ENCODE data around the gene MYO16.

Gene MYO16

DNA sequence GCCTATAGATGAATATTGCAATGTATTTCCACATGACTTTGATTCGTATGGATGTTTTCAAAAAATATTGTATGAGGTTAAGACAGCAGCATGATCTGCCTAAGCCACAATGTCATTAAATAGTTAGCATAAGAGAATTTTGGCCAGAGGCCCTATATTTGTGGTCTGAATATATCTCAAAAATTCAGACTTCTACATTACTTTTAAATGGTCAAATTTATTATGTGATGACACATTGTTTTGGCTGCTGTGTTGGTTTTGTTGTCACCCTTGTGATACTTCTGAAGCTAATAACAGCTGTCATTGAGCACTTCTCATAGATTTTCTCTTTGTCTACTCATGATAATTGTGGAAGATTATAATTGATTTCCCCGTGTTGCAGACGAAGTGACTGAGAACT is 288.2 kb downstream of the MYO16 start:
- Histone ChIP-seq H3K27me3 (ENCODE audit: control insufficient read depth in 1 of 2, insufficient read depth in 2 of 2, low read length in 2 of 2) (no peaks in the 10 kb centered on the region), H3K9me3 (ENCODE audit: control insufficient read depth in 2 of 2, low read length in 2 of 2) (no peaks in the 10 kb centered on the region), H3K36me3 (ENCODE audit: control insufficient read depth in 2 of 2, insufficient read depth in 2 of 2, low read length in 2 of 2) (no peaks in the 10 kb centered on the region), H3K4me1 (ENCODE audit: control insufficient read depth, insufficient read depth, low read length) (peaks cover 9% of the 10 kb centered on the region), H3K4me3 (ENCODE audit: low read length in 2 of 2) (no peak overlapping the region), H3K27ac (ENCODE audit: low read length) (no peak overlapping the region), H3K9ac (ENCODE audit: low read length in 2 of 2) (no peak overlapping the region)

DNA sequence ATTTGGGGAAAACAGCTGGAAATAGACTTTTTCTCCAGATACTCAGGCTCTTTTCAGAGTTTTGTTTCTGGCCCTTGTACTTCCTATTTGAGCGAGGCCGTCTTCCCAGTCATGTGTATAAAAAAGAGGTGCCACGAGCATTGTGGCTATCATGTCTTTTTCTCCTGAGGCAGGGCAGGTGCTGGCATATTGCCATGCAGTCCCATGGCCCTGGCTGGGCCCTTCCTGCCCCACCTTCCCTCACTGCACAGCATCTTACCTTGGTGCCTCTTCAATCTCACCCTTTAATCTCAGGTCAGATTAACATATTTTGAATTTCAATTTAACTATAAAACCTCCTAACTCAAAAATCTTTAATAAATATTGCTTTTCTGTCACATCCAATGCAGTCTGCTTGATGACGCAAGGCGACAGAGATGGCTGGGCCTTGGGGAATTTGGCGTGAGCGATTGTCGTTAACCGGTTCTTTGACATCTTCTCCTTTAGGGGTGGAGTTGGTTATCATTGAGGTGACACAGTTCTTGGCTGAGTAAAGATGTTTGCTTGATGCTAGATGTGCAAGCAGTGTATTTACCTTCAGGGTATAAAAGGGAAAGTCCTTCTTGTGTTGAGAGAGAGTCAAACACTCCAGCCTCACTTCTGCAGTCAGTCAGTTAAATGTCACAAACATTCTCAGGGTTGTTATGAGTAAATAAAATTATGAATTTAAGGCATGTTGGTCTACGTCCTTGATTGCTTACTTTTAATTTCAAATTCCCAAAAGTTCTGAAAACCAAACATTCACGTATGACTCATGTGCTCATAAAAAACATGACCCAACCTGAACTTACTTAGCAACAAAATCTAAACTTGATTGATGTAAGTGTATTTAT is 289.9 kb downstream of the MYO16 start:
- Histone ChIP-seq H3K4me1 (ENCODE audit: control insufficient read depth, insufficient read depth, low read length) (peaks cover 9% of the 10 kb centered on the region), H3K27ac (ENCODE audit: low read length) (no peak overlapping the region), H3K9ac (ENCODE audit: low read length in 2 of 2) (no peak overlapping the region), H3K4me3 (ENCODE audit: low read length in 2 of 2) (no peak overlapping the region), H3K36me3 (ENCODE audit: control insufficient read depth in 2 of 2, insufficient read depth in 2 of 2, low read length in 2 of 2) (no peaks in the 10 kb centered on the region), H3K9me3 (ENCODE audit: control insufficient read depth in 2 of 2, low read length in 2 of 2) (no peaks in the 10 kb centered on the region), H3K27me3 (ENCODE audit: control insufficient read depth in 1 of 2, insufficient read depth in 2 of 2, low read length in 2 of 2) (no peaks in the 10 kb centered on the region)

DNA sequence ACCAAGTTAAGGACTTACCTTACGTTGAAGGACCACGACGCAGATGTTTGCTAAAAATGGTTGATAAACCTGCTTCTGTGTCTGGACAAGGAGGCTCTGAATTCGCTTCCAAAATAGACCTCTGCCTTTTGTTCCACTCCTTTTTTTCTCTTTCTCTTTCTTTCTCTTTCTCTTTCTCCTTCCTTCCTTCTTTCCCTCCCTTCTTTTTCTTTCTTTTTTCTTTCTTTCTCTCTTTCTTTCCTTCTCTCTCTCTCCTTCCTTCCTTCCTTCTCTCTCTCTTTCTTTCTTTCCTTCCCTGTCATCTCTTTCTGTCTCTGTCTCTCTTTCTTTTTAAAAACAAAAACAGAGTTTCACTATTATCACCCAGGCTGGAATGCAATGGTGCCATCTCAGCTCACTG is 290.7 kb downstream of the MYO16 start:
- Histone ChIP-seq H3K27me3 (ENCODE audit: control insufficient read depth in 1 of 2, insufficient read depth in 2 of 2, low read length in 2 of 2) (no peaks in the 10 kb centered on the region), H3K4me1 (ENCODE audit: control insufficient read depth, insufficient read depth, low read length) (peaks cover 9% of the 10 kb centered on the region), H3K4me3 (ENCODE audit: low read length in 2 of 2) (no peak overlapping the region), H3K36me3 (ENCODE audit: control insufficient read depth in 2 of 2, insufficient read depth in 2 of 2, low read length in 2 of 2) (no peaks in the 10 kb centered on the region), H3K9ac (ENCODE audit: low read length in 2 of 2) (no peak overlapping the region), H3K27ac (ENCODE audit: low read length) (no peak overlapping the region), H3K9me3 (ENCODE audit: control insufficient read depth in 2 of 2, low read length in 2 of 2) (no peaks in the 10 kb centered on the region)

DNA sequence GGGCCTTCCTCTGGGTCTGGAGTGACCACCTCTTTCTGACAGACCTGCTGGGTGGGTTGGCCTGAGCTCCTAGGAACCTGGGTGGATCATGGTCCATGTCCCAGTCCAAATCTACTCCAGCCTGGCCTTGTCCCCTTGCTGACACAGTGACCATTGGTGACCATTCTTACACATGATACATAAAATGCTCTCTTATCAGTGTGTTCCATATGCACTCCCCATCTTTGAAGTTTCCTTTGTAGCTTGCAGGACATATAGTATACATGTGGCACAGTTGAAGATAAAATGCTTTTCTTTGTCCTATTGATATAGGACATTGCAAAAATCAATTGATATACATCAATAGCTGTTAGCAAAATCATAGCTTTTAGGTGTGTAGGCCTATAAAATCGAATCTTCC is 291.8 kb downstream of the MYO16 start:
- no peaks in the 10 kb centered on the region for H3K27me3 ChIP-seq (ENCODE audit: control insufficient read depth in 1 of 2, insufficient read depth in 2 of 2, low read length in 2 of 2)
- H3K27ac ChIP-seq (ENCODE audit: low read length): no peak overlapping the region
- no peaks in the 10 kb centered on the region for H3K36me3 ChIP-seq (ENCODE audit: control insufficient read depth in 2 of 2, insufficient read depth in 2 of 2, low read length in 2 of 2)
- peaks cover 2% of the 10 kb centered on the region for H3K4me1 ChIP-seq (ENCODE audit: control insufficient read depth, insufficient read depth, low read length)
- H3K4me3 ChIP-seq (ENCODE audit: low read length in 2 of 2): no peak overlapping the region
- no peaks in the 10 kb centered on the region for H3K9me3 ChIP-seq (ENCODE audit: control insufficient read depth in 2 of 2, low read length in 2 of 2)
- H3K9ac ChIP-seq (ENCODE audit: low read length in 2 of 2): no peak overlapping the region

DNA sequence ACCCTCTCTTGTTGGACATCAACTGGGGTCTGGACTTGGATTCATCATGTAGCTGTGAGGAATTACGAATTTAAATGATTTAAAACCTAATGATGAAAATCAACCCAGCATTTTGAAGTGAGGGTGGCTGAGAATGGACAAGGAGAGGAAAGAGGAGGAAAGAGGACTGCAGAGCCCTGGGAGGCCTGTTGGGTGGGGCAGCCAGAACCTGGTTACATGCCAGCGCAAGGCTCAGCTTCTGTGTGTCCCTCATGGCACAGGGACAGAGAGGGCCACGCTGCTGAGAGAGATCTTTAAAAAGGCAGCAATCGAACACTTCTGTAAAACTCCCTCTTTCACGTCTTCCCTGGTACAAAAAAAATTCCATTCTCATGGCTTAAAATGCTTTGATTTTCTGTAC is 292.7 kb downstream of the MYO16 start:
- H3K27ac ChIP-seq (ENCODE audit: low read length): no peak overlapping the region
- no peaks in the 10 kb centered on the region for H3K27me3 ChIP-seq (ENCODE audit: control insufficient read depth in 1 of 2, insufficient read depth in 2 of 2, low read length in 2 of 2)
- H3K4me1 ChIP-seq (ENCODE audit: control insufficient read depth, insufficient read depth, low read length): no peaks in the 10 kb centered on the region
- H3K36me3 ChIP-seq (ENCODE audit: control insufficient read depth in 2 of 2, insufficient read depth in 2 of 2, low read length in 2 of 2): no peaks in the 10 kb centered on the region
- H3K9ac ChIP-seq (ENCODE audit: low read length in 2 of 2): no peak overlapping the region
- H3K9me3 ChIP-seq (ENCODE audit: control insufficient read depth in 2 of 2, low read length in 2 of 2): no peaks in the 10 kb centered on the region
- no peak overlapping the region for H3K4me3 ChIP-seq (ENCODE audit: low read length in 2 of 2)

DNA sequence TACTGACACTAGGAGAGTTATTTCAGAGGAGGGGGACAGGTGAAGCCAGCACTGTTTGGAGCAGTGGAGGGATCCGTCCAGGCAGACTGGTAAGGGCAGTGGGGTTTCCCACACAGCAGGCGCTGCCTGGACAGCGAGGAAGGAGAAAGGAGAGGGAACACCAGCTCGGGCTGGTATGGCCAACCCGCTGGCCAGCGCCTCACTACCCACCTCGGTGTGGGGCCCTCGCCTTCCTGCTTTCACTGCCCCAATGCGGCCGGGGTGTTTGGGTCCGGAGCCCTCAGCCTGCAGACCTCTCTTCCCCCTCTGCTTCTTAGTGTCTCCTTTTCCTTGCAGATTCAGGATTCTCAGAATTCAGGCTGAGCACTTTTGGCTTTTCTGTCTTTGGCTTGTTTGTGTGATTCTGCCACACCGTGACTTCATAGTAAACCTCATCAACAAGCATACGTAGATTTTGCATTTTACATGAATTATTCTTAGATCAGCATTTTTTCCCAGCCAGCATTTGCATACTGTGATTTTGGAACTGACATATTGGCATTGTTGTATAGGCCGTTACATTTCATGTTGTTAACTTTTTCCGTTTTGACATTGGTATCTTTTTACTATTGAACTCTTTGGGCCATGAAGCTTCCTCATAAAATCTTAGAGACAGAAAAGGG is 294.1 kb downstream of the MYO16 start:
- H3K4me3 ChIP-seq (ENCODE audit: low read length in 2 of 2): no peak overlapping the region
- H3K9me3 ChIP-seq (ENCODE audit: control insufficient read depth in 2 of 2, low read length in 2 of 2): no peaks in the 10 kb centered on the region
- H3K36me3 ChIP-seq (ENCODE audit: control insufficient read depth in 2 of 2, insufficient read depth in 2 of 2, low read length in 2 of 2): no peaks in the 10 kb centered on the region
- H3K9ac ChIP-seq (ENCODE audit: low read length in 2 of 2): no peak overlapping the region
- no peaks in the 10 kb centered on the region for H3K27me3 ChIP-seq (ENCODE audit: control insufficient read depth in 1 of 2, insufficient read depth in 2 of 2, low read length in 2 of 2)
- no peaks in the 10 kb centered on the region for H3K4me1 ChIP-seq (ENCODE audit: control insufficient read depth, insufficient read depth, low read length)
- no peak overlapping the region for H3K27ac ChIP-seq (ENCODE audit: low read length)

DNA sequence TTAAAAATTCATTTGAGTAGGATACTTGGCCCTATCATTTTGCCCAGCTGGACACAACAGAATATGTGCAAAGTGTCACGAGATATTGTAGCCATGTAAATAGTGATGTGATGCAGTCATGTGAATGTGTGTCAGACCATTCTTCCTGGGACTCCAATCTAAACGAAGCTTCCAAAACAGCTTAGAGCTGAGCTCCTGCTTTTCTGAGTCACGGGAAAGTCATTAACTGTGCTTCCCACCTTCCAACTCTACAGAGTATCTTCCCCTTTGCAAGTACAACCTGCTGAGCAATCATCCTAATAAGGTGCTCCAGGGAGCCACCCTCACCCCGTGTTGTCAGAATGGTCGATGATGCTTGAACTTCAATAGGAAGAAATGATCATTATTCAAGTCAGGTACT is 294.7 kb downstream of the MYO16 start:
- no peak overlapping the region for H3K27ac ChIP-seq (ENCODE audit: low read length)
- H3K27me3 ChIP-seq (ENCODE audit: control insufficient read depth in 1 of 2, insufficient read depth in 2 of 2, low read length in 2 of 2): no peaks in the 10 kb centered on the region
- H3K4me3 ChIP-seq (ENCODE audit: low read length in 2 of 2): no peak overlapping the region
- no peak overlapping the region for H3K9ac ChIP-seq (ENCODE audit: low read length in 2 of 2)
- H3K4me1 ChIP-seq (ENCODE audit: control insufficient read depth, insufficient read depth, low read length): no peaks in the 10 kb centered on the region
- H3K36me3 ChIP-seq (ENCODE audit: control insufficient read depth in 2 of 2, insufficient read depth in 2 of 2, low read length in 2 of 2): no peaks in the 10 kb centered on the region
- no peaks in the 10 kb centered on the region for H3K9me3 ChIP-seq (ENCODE audit: control insufficient read depth in 2 of 2, low read length in 2 of 2)

DNA sequence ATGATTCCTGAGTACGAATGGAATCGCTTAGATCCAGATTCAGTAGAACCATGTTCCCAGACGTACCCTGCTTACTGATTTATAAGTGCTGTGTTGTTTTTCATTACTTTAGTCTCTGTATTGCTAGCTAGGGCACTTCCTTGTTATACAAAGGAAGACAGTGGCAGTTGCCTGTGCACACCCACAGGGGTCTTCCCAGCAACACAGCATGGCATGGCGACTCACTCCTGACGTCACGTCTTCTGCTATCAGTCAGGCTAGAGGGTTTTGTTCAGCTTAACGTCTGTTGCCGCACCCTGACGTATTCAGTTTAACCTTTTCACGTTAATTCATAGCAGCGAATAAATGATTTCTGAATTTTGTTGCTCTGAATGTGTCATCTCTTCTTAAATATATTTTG is 295.1 kb downstream of the MYO16 start:
- Histone ChIP-seq H3K9me3 (ENCODE audit: control insufficient read depth in 2 of 2, low read length in 2 of 2) (no peaks in the 10 kb centered on the region), H3K27me3 (ENCODE audit: control insufficient read depth in 1 of 2, insufficient read depth in 2 of 2, low read length in 2 of 2) (no peaks in the 10 kb centered on the region), H3K9ac (ENCODE audit: low read length in 2 of 2) (no peak overlapping the region), H3K27ac (ENCODE audit: low read length) (no peak overlapping the region), H3K4me3 (ENCODE audit: low read length in 2 of 2) (no peak overlapping the region), H3K36me3 (ENCODE audit: control insufficient read depth in 2 of 2, insufficient read depth in 2 of 2, low read length in 2 of 2) (no peaks in the 10 kb centered on the region), H3K4me1 (ENCODE audit: control insufficient read depth, insufficient read depth, low read length) (no peaks in the 10 kb centered on the region)

DNA sequence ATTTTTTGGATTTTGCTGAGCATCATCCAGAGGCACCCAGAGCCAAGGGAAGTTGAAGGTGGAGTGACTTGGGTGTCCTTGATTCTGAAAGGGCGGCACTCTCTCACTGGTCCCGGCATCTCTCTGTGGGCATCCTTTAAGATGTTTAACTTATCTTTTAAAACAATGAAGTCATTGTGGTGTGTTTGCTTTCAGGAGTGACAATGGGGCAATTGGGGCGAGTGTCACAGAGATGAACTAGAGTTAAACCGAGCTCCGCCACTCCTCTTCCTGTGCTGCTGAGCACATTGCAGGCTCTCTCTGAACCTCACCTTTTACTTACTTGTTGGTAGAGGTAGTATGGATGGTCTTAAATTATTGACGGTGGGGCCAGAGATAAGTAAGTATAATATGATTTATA is 295.7 kb downstream of the MYO16 start:
- Histone ChIP-seq H3K27me3 (ENCODE audit: control insufficient read depth in 1 of 2, insufficient read depth in 2 of 2, low read length in 2 of 2) (no peaks in the 10 kb centered on the region), H3K4me1 (ENCODE audit: control insufficient read depth, insufficient read depth, low read length) (no peaks in the 10 kb centered on the region), H3K9me3 (ENCODE audit: control insufficient read depth in 2 of 2, low read length in 2 of 2) (no peaks in the 10 kb centered on the region), H3K36me3 (ENCODE audit: control insufficient read depth in 2 of 2, insufficient read depth in 2 of 2, low read length in 2 of 2) (no peaks in the 10 kb centered on the region), H3K27ac (ENCODE audit: low read length) (no peak overlapping the region), H3K4me3 (ENCODE audit: low read length in 2 of 2) (no peak overlapping the region), H3K9ac (ENCODE audit: low read length in 2 of 2) (no peak overlapping the region)

DNA sequence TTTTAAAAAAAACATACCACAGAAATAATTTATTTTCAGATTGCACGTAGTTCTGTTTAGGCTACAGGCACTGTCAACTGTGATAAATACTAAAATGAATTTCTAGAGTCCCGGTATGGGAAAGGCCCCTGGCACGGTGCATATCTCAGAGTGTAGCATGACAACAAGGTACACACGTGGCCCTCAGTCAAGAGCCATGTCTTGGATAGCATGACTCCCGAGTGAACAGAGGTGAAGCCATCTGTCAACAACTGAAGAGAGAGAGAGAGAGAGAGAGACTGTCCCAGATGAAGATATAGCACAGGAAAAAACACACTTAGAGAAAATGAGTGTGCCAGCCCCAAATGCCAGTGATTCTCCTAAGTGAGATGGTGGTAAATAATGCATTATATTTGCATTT is 297.5 kb downstream of the MYO16 start:
- H3K27ac ChIP-seq (ENCODE audit: low read length): no peak overlapping the region
- no peaks in the 10 kb centered on the region for H3K27me3 ChIP-seq (ENCODE audit: control insufficient read depth in 1 of 2, insufficient read depth in 2 of 2, low read length in 2 of 2)
- no peaks in the 10 kb centered on the region for H3K4me1 ChIP-seq (ENCODE audit: control insufficient read depth, insufficient read depth, low read length)
- H3K9ac ChIP-seq (ENCODE audit: low read length in 2 of 2): no peak overlapping the region
- no peak overlapping the region for H3K4me3 ChIP-seq (ENCODE audit: low read length in 2 of 2)
- H3K9me3 ChIP-seq (ENCODE audit: control insufficient read depth in 2 of 2, low read length in 2 of 2): no peaks in the 10 kb centered on the region
- no peaks in the 10 kb centered on the region for H3K36me3 ChIP-seq (ENCODE audit: control insufficient read depth in 2 of 2, insufficient read depth in 2 of 2, low read length in 2 of 2)

DNA sequence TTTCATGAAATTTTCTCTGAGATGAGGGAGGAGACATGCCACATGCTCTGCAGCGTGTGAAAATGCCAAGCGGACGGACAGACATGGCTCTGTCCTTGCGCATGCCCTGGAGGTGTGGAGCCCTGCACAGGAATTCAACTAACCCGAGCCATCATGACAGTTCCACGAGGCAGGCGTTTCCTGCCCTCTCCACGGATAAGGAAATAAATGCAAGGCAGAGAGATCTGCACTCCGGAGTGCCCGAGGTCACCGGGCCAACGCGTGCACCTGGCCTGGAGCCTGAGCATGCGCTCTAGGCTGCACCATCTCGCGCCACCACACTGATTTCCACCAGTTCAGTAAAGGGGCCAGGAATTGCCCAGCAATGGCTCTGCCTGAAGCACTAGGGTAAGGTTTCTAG is 298.2 kb downstream of the MYO16 start:
- no peaks in the 10 kb centered on the region for H3K36me3 ChIP-seq (ENCODE audit: control insufficient read depth in 2 of 2, insufficient read depth in 2 of 2, low read length in 2 of 2)
- H3K4me3 ChIP-seq (ENCODE audit: low read length in 2 of 2): no peak overlapping the region
- no peak overlapping the region for H3K27ac ChIP-seq (ENCODE audit: low read length)
- H3K9ac ChIP-seq (ENCODE audit: low read length in 2 of 2): no peak overlapping the region
- H3K27me3 ChIP-seq (ENCODE audit: control insufficient read depth in 1 of 2, insufficient read depth in 2 of 2, low read length in 2 of 2): no peaks in the 10 kb centered on the region
- H3K9me3 ChIP-seq (ENCODE audit: control insufficient read depth in 2 of 2, low read length in 2 of 2): no peaks in the 10 kb centered on the region
- H3K4me1 ChIP-seq (ENCODE audit: control insufficient read depth, insufficient read depth, low read length): no peaks in the 10 kb centered on the region
